HG03521 (cell line): ENCODE data around the gene DES.

Source experiments
- ATAC-seq: cut with Tn5 transposase; IDR thresholded peaks from one replicate; pipeline ENCODE4 v1.9.1; 2021; ENCODE audit warnings: mild to moderate bottlenecking, moderate library complexity; ENCODE audit not compliant: unreplicated experiment

Gene DES

DNA sequence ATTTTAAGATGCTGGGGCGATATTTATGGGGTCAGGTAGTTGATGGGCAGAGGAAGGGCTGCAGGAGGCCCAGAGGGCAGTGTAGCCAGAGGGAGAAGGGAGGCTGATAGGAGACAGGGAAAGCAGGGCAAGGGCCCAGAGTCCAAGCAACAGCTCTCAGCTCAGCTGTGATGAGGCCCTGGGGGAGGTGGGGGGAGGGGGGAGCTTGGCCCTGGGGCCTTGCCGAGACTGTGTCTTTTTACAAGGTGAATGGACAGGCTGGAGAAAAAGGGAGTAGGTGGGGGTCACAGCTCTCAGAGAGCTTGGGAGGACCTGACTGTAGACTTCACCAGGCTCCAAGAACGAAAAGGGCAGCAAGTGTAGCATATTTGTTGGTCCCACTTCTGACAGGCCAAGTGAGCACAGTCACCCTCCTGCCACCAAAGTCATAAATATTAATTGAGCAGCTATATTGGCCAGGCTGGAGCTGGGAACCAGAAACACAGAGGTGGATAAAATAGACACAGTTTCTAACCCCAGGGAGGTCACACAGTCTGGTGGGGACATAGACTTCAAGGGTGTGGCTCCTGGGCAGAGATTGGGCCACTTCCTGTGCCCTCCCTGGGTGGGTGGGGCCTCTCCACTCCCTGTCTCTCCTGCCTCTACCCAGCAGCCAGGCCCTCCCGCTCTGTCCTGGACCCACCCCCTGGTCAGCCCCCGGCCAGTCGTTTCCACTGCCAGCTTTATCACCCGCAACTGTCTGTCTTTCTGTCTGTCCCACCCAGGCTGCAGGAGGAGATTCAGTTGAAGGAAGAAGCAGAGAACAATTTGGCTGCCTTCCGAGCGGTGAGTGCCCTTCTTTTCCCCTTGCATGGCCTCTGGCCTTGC lies 1.4 kb downstream of the DES start:
- no peak for ATAC-seq

DNA sequence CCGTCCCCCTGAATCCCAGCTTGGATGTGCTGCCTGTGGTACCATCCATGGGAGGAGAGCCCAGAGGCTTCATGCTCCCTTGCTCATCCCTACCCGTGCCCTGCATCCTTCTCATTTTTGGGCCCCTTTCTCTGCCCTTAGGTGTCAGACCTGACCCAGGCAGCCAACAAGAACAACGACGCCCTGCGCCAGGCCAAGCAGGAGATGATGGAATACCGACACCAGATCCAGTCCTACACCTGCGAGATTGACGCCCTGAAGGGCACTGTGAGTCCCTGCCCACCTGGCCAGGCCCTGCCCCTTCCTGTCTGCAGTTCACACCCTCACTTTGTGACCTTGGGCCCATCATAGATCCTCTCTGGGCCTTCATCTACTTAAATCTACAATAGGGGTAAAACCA lies 2.5 kb downstream of the DES start:
- ATAC-seq = no peak

DNA sequence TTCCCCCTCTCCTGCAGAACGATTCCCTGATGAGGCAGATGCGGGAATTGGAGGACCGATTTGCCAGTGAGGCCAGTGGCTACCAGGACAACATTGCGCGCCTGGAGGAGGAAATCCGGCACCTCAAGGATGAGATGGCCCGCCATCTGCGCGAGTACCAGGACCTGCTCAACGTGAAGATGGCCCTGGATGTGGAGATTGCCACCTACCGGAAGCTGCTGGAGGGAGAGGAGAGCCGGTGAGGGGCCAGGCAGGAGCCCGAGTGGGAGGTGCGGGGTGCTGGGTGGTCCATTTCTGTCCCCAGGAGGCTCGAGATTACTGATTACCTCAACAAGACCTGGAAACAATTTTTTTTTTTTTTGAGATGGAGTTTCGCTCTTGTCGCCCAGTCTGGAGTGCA lies 3.1 kb downstream of the DES start:
- no peak for ATAC-seq

DNA sequence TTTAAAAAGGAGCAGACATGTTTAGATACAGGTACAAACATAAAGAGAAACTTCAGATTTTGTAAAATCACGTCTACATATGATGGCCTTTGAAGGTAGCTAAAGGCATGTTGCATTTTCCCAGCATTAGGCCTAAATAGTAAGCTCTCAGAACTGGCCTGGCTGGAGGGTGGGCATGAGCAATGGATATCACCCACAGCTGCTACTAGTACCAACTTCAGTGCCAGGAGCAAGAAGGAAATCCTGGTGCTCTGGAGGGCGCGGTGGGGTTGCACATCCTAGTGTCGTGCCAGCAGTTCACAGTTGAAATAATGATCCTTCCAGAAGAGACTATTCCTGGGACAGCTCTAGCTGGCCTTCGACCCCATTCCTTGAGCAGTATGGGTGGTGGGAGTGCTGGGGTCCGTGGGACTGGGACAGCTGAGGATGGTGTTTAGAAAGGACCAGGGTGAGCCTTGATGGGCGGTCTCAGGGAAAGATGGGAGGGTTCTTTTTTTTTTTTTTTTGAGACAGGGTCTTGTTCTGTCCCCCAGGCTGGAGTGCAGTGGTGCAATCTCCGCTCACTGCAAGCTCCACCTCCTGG lies 4.9 kb downstream of the DES start:
- ATAC-seq = no peak

DNA sequence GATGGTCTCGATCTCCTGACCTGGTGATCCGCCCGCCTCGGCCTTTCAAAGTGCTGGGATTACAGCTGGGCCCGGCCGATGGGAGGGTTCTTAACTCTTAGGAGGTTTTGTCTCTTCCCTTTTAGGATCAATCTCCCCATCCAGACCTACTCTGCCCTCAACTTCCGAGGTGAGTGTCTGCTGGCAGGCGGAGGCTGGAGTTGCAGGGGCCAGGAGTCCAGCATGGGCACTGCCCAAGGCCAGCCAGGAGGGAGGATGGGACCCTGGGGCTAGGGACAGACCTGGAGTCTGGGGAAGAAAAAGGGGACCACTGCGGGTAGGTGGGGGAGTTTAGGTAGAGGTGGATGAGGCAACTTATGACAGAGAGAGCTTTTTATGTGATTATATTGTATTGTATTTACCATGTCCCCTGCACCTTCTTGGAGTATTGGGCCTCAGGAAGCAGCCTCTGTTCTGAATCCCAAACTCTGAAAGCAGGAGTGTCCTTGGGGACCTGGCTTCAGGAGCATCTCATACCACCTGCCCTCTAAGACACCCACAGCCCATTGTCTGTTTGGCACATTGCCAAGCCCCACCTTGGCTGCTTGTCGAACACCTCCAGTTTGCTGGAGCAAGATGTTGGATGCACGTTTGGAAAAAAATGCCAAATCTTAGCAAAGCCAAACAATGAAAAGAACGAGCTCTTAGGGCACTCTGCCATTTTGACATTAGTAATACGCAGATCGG lies 5.6 kb downstream of the DES start:
- ATAC-seq = no peak

DNA sequence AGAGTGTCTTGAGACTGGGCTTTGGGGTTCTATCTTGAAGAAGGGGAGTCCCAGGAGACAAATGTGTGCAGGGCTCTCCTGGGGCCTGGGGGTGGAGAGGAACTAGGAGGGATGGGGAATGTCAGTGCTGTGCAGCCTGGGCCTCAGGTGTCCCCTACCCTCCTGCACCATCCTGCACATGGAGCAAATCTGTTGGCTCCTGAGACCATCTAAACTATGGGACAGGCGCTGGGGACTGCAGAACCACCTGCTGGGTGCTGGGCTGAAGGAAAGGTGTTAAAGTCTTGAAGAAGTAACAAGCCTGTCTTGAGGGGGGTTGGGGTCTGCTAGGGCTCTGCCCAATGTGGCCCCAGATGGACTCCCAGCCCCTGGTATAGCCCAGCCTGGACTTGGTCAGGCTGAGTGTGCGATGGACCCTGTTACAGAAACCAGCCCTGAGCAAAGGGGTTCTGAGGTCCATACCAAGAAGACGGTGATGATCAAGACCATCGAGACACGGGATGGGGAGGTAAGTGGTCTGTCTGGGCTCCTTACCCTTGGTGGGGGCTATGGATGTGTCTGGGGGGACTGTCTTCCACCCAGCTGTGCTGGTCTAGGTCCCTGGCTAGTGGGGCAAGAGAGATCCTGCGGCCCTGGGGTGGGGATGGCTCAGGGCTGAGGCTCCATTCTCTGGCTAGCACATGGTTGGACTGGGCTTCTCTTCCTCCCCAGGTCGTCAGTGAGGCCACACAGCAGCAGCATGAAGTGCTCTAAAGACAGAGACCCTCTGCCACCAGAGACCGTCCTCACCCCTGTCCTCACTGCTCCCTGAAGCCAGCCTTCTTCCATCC lies 7.3 kb downstream of the DES start:
- no peak for ATAC-seq

DNA sequence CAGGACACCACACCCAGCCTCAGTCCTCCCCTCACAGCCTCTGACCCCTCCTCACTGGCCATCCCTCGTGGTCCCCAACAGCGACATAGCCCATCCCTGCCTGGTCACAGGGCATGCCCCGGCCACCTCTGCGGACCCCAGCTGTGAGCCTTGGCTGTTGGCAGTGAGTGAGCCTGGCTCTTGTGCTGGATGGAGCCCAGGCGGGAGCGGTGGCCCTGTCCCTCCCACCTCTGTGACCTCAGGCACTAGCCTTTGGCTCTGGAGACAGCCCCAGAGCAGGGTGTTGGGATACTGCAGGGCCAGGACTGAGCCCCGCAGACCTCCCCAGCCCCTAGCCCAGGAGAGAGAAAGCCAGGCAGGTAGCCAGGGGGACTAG lies 7.9 kb downstream of the DES start:
- ATAC-seq = no peak

DNA sequence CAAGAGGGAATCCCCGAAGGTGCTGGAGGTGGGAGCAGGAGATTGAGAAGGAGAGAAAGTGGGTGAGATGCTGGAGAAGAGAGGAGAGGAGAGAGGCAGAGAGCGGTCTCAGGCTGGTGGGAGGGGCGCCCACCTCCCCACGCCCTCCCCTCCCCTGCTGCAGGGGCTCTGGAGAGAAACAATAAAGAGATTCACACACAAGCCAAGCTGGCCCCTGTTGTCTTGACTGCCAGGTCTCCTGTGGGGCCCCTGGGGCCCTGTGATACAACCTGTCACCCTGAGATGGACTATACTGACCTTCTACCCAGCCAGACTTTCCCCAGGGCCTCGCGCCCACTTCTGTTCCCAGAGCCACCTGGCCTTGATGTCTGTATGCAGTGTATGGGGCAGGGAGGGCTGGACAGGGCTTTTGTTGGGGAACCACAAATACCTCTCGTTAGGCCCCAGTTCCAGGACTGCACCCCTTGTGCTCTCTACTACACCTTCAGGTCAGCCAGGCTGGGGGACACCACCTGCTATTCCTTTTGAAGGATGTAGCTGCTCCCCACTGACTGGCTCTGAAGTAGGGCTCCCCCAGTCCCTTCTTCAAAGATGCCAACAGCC lies 8.5 kb downstream of the DES start:
- no peak for ATAC-seq

DNA sequence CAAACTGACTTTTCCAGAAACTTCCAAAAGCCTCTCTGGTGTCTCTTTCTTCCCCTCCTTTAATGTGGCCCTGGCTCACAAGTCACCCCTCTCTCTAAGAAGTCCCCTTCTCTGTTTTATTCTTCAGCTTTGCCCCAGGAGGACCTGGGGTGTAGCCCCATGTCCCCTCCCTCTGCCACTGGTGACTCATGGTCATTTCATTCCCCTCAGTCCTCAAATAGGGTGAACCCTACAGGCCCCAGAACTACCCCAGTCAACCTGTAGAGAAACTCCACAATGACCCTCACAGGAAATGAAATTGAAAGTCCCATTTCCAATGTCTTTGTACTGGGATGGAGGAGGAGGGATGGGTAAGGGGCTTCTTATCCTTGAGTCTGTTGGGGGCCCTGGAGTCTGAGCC lies 10.3 kb downstream of the DES start:
- no peak for ATAC-seq

DNA sequence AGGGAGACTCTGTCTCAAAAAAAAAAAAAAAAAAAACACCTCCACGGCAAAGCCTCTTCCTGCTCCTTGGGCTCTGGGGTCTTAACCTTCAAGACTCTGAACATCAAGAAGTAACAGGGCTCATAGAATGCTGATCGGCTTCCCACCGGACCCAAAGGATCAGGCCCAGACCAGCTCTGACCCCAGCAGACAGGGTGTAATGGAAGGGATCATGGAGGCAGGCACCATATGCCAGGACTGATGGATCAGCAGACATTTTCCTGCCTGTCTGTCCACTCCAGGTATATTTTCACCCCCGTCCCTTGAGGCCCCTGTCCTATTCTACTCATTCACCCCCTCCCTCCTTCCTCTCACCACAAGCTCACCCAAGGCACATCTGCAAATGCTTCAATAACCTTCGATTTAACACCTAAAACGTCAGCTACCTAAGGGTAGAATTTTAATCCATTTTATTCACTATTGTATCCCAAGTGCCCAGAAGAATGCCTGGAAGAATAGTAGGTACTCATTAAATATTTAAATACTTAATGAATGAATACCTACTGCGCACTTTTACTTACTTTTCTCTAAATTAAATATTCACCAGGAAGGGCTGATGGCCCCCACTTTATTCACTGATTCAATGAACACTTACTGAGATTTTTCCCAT lies 11.9 kb downstream of the DES start:
- ATAC-seq = no peak

DNA sequence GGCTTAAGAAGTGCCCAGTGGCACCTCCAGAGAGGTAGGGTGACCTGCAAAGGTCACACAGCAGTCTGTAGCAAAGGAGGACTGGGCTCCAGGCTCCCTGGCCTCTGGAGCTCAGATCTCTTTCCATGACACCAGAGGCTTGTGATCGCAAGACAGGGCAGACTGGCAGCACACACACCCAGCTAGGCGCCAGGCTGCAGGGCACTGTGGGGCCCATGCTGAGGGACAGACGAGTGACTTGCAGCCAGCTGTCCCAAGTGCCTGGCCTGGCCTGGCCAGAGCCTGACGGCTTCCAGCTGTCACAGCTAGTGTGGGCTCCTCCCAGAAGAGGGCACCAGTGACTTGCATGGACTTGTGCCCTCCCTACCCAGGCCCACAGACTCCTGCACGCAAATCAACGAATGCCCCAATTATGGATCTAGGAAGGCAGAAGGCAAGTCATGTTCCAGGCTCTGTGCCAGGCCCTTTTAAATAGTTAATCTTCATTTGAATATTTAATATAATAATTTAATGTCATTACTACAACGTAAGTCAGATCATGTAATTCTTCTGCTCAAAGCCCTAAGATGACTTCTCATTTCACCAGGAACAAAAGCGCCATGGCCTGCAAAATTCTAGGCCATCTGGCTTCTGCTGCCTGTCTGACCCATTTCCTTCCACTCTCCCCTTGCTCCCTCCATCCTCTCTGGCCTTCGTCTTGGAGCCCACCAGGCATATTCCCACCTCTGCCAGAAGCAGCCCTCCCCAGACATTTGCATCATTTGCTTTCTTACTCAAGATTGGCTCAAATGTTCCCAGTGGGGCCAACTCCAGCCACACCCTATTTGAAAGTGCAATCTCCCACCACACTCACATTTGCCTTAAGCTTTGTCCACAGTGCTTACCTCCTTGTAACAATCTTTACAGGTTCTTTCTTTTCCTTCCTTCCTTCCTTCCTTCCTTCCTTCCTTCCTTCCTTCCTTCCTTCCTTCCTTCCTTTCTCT lies 12.7 kb downstream of the DES start:
- ATAC-seq = no peak

DNA sequence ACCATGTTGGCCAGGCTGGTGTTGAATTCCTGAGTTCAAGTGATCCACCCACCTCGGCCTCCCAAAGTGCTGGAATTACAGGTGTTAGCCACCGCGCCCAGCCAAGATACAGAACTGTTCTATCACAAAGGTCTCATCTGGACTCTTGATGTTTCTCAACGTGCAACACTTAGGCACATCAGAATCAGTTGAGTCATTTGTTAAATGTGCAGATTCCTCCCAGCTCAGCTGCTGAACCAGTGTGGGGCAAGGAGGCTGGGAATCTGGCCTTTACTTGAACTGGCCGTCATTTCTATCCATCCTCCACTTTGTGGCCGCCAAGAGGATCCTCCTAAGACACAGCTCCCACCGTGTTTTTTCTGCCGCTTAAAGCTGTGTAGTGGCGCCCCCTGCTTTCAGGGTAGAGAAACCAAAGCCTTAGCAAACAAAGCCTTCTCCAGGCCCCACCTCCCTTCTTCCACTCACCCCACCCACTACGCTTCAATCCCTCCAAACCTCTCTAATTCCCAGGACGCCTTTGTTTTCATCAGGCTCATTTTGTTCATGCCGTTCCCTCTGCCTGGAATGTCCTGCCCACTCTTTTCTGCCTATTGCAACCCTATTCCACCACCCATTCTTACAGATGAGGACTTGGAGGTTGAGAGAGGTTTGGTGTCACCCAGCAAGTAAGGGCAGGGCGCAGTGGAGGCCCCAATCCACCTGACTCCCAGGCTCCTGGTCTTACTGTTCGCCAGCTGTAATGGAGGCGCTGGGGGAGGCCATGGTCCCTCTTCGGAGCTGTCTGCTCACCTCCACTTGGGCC lies 15.7 kb downstream of the DES start:
- ATAC-seq = no peak

DNA sequence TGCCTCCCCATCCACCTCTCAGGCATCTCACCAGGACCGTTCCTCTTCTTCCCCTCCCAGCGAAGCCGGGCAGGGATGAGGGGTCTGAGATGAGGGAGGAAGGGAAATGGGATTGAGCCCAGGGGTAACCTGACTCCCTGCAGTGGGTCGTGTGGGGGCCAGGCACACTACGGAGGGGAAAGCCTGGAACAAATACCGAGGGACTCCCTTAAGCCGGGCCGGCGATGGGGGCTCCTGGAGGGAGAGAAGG lies 16.2 kb downstream of the DES start:
- no peak for ATAC-seq

DNA sequence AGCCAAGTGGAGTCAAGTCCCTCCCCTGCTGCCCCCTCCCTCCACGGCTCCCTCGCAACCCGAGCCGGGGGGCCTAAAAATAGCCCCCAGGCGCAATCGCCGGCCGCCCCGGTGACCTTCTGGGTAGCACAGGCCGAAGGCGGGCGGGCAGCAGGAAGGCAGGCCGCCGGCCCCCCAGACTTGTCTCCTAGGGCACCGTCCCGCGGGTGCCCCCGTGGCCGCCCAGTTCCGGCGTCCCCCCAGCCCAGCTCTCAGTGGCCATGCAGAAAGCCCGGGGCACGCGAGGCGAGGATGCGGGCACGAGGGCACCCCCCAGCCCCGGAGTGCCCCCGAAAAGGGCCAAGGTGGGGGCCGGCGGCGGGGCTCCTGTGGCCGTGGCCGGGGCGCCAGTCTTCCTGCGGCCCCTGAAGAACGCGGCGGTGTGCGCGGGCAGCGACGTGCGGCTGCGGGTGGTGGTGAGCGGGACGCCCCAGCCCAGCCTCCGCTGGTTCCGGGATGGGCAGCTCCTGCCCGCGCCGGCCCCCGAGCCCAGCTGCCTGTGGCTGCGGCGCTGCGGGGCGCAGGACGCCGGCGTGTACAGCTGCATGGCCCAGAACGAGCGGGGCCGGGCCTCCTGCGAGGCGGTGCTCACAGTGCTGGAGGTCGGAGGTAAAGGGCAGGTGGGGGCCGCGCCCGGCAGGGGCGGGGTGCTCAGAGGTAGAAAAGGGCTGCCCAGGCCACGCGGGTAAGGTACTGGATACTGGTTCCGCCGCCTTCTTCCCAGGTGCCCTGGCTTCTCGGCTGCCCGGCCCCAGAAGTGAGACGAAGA lies 16.7 kb downstream of the DES start, which contains the start of gene SPEG:
Gene SPEG, plus strand, starts transcription at position 126 of the 808 bp plus-strand sequence. Its CDS starts 135 bp downstream, at position 261.
- ATAC-seq = no peak

DNA sequence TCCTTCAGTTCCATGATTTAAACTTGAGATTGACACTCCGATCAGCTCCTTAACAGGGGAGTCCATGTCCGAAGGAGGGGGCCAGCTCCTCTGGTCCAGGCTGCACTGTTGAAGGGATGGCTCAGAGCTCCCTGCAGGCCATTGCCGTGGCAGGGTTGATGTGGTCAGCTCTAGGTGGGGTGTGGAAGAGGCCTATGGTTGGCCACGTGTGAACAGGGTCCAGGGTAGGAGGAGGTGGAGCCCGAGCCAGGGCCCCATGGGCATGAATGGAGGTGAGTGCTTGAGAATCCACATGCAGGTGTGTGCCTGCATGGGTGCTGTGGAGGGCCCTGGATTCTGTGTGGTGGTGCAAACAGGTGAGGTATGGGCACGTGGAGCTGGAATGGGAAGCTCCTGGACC lies 17.5 kb downstream of the DES start:
- ATAC-seq = no peak

DNA sequence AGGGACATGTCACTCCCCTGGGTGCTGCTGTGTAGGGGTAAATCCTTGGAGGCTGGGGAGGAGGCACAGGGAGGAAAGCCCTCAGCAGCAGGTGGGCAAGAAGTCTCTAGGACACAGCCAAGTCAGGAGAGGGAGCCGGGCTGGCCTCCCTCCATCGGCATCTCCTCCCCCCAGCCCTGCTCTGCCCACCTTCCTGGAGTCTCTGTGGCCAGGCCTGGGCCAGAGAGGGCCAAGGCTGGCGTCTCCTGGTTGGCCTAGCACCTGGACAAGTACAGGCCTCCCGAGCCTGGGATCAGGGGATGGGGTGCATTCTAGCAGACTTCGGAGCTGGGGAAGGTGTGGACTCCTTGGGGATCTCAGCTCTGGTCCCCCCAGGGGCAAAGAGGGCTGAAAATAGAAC lies 18.3 kb downstream of the DES start:
- ATAC-seq = no peak

DNA sequence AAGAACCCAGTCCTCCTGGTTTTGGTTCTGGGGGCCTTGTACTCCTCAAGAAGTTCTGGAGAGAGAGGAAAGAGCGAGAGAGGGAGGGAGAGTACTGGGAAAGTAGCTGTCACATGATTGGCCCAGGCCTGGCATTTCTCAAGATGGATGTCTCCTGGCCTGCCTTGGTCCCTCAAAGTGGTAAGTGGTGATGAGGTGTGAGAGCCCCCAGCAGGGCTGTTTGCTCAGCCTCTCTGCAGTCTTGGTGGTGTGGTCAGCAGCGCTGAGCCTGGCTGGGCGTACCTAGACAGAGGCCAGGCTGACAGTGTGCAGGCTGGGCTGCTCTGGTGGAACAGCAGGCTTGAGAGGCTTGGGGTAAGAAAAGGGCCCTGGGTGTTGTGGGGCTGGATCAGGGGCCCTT lies 19.0 kb downstream of the DES start:
- no peak for ATAC-seq
